CD1c-positive myeloid dendritic cell (primary cell): ENCODE results near the gene NCEH1.
A peak's percentile ranks its signal among the peaks of the same experiment; 100 is the strongest.
"Not testable (repeated sequence)": the region's sequence is repeated elsewhere in the genome, so short reads cannot be mapped to it uniquely, and the experiment has no call there.

ENCODE experiments used
- DNase-seq: peaks from one replicate; pipeline ENCODE4 v3.0.0-alpha.2; 2016; ENCODE audit errors: extremely low spot score

The NCEH1 gene

GRCh38 chr3:172707967-172708366, 2.9 kb downstream of the NCEH1 start:
- no peak for DNase-seq

- peak; percentile 25 for DNase-seq
Measured at GRCh38 chr3:172707030-172707429, 3.8 kb downstream of the NCEH1 start.

GRCh38 chr3:172705170-172705569, 5.7 kb downstream of the NCEH1 start:
- no peak for DNase-seq

DNA sequence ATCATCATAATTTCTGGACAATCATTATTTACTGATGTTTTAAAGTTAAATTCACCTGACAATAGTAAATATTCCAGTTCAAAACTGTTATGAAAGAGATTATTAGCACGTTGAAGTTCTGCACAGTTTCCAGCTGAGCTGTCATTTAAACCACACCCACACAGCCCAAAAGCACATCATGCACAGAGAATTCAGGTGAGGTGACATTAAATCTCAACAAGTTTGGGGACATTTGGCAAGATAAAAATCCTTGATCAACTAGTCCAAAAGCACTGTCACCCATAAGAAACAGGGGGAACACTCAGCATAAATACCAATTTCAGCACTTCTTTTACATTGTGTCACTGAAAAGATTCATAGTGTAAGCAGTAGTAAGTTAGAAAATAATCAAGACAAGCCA, 6.9 kb downstream of the NCEH1 start:
- DNase-seq: no peak

GRCh38 chr3:172702731-172703130, 8.1 kb downstream of the NCEH1 start:
- not testable (repeated sequence) for DNase-seq

- DNase-seq: no peak
Measured at GRCh38 chr3:172702256-172702655, 8.6 kb downstream of the NCEH1 start.

GRCh38 chr3:172701751-172702150, 9.1 kb downstream of the NCEH1 start:
- peak; percentile 52 for DNase-seq

GRCh38 chr3:172700936-172701455, 9.9 kb downstream of the NCEH1 start:
- DNase-seq: no peak

- DNase-seq: peak; percentile 53
Measured at GRCh38 chr3:172700256-172700655, 10.6 kb downstream of the NCEH1 start.

GRCh38 chr3:172699031-172699430, 11.8 kb downstream of the NCEH1 start:
- peak; percentile 74 for DNase-seq

DNA sequence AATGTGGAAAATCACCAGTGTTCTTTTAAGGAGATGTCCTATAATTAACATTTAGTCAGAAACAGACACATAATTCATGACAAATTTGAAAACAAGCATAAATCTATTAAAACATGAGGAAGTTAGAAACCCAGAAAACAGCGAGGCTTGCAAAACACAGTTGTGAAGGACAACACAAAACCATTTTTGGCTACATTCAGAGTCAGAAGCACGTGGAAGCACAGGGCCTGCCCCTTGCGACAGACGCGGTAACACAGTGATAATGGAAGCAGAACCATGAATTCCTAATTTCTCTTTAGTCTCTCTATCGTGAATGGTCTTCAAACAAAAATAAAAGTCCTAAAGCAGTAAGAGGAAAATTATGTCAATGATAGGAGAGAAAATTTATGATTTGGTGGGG, 12.2 kb downstream of the NCEH1 start:
- DNase-seq: peak; percentile 92

DNA sequence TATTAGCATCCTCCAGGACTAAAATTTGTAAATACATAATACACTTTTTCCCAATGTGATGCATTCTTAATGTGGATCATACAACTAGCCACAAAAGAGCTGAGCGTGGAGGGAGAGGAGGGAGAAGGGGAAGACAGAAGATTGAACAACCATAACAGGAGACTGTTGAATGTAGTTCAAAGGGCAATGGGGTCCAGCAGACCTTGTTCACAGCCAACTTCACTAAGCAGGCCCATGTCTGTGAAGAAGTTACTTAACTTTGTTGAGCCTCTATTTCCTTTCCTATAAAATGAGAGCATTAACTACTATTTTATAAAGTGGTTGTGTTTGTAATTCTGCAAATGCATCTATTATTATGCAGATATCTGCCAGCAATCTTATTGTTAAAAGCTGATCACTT, 13.3 kb downstream of the NCEH1 start:
- no peak for DNase-seq

- DNase-seq: no peak
Measured at GRCh38 chr3:172696357-172696756, 14.5 kb downstream of the NCEH1 start.

DNA sequence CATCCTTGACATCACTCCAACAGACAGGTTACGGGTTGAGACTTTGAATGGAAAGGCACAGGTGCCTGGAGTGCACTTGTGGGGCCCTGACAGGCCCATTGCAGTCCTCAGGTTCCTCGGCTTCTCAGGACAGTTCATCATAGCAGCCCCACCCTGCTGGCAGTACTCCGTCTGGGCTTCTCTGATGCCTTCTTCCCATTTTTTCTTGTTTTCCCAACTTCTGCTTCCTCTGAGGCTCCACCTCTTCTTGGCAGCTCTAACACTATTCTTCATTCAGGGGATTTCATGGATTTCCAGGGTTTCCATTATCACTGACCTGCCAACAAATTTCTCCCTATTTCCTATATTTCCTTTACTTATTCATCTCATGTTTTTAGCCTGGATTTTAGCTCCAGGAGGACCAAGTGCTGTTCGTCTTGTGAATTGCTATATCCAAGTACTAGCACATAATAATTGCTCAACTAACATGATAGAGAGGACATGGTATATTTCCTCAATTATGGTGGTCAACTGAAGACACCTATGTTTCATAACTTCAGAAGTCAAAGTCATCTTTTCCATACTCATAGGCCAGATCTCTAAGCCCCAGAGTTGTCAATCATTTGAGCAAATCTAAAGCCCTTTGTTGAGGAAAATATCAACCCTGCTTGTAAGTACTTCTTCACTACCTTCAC, 16.2 kb downstream of the NCEH1 start:
- DNase-seq: peak; percentile 38

- DNase-seq: peak; percentile 56
Measured at GRCh38 chr3:172692751-172693338, 18.0 kb downstream of the NCEH1 start.

DNA sequence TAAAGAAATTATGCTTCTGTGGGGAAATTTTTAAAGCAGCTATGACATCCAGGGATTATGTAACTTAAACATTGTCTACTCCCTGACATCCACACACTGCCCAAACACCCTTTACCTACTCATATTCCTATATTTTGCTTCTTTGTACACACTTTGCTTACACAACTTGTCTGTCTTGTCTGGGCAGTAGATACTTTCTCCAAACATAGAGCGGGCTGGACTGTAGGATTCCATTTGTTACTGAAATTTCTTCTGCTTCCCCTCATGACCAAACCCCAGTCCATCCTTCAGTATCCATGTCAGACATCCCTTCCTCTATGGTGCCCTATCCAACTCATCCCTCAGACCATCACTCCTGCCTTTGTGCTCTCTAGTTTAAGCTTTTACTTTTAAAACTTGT, 19.9 kb downstream of the NCEH1 start:
- no peak for DNase-seq

DNA sequence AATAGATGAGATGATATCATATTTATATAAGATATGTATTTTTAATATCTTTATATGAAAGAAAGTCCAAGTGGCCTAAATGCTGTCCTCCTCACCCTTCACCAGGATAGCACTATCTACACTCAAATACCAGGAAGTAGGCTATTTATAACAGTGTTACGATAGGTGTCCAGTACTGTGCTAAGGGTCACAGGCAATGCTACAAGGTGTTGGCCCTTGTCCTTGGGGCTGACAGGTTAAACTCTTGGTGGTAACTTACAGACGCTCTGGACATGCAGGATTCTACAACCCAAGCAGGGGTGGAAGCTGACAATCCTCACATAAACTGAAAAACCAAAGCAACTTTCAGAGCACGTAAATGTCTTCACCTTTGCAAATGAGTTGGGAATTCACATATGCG, 22.3 kb downstream of the NCEH1 start:
- DNase-seq: no peak

- DNase-seq: no peak
Measured at GRCh38 chr3:172687501-172687900, 23.4 kb downstream of the NCEH1 start.

DNA sequence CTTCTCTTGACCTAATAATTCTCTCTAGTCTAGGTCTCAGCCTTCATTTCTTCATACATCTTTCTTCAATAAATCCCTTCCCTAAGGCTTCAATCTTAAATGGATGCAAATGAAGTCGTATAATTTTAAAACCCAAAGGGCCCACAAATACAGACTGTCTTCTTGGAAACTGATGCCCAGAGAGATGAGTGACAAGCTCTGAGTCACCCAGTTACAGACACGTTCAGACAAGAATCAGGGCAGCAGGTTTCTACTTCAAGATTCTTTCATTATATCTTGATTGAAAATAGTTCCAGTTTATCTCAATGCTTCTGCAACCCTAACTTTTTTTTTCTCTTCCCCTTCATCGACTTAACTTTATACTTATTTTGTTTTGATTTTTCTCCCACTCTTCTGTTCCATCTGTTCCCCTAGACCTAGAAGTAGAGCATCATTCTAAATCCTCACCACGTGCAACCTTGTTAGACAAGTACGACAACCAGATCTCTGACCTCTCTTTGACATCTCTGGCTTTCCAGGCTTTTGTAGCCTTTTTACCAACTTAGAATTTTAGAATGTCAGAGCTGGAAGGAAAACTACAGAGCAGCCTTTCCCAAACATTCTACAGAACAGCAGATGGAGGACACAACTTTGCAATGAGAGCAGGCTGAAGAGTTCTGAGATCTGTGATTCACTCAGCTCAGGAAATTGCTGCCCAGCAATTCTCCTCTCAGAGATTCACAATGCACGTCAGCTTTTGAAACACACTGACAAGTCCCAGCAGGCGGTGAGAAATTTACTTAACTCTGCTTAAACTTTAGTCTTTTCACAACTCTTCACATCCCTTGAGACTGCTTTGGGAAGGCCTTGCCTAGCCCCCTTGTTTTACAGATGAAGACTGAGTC, 25.3 kb downstream of the NCEH1 start:
- no peak for DNase-seq

GRCh38 chr3:172680684-172681083, 30.2 kb downstream of the NCEH1 start:
- no peak for DNase-seq

- DNase-seq: no peak
Measured at GRCh38 chr3:172679599-172679998, 31.3 kb downstream of the NCEH1 start.

- DNase-seq: no peak
Measured at GRCh38 chr3:172678068-172678467, 32.8 kb downstream of the NCEH1 start.
